SK-N-SH treated with all-trans-retinoic acid at 6 μM for 48 hours (cell line): ENCODE measurements around the gene KHDC3L.

Source experiments
- ARNTL ChIP-seq: fragments of 450-650 bp; formaldehyde crosslinking; IDR thresholded peaks from 2 replicates; pipeline ENCODE4 v1.5.0; 2020; ENCODE audit warnings: low read depth, mild to moderate bottlenecking, moderate library complexity, borderline replicate concordance
- ESRRG ChIP-seq: fragments of 250-450 bp; sonication (Bioruptor Pico); IDR thresholded peaks from 2 replicates; pipeline ENCODE4 v1.6.1; 2021; ENCODE audit warnings: mild to moderate bottlenecking
- GLIS3 ChIP-seq: fragments of 250-450 bp; sonication (Bioruptor Pico); IDR thresholded peaks from 2 replicates; pipeline ENCODE4 v1.5.0; 2020; ENCODE audit warnings: mild to moderate bottlenecking, moderate library complexity
- OSR1 ChIP-seq: fragments of 250-450 bp; sonication (Bioruptor Pico); IDR thresholded peaks from 2 replicates; pipeline ENCODE4 v1.8.0; 2022; ENCODE audit warnings: moderate library complexity, mild to moderate bottlenecking, inconsistent platforms
- PATZ1 ChIP-seq: fragments of 250-450 bp; sonication (Bioruptor Pico); IDR thresholded peaks from 2 replicates; pipeline ENCODE4 v1.8.0; 2020; ENCODE audit warnings: mild to moderate bottlenecking, moderate library complexity, borderline replicate concordance
- PPARA ChIP-seq: fragments of 250-450 bp; sonication (Bioruptor Pico); IDR thresholded peaks from 2 replicates; pipeline ENCODE4 v1.5.0; 2020; ENCODE audit warnings: mild to moderate bottlenecking, borderline replicate concordance
- TOX ChIP-seq: fragments of 250-450 bp; sonication (Bioruptor Pico); IDR thresholded peaks from 2 replicates; pipeline ENCODE4 v1.8.0; 2021; ENCODE audit warnings: mild to moderate bottlenecking, moderate library complexity, borderline replicate concordance
- ZC3H10 ChIP-seq: fragments of 250-450 bp; sonication (Bioruptor Pico); IDR thresholded peaks from 2 replicates; pipeline ENCODE4 v1.5.1; 2021; ENCODE audit warnings: mild to moderate bottlenecking, moderate library complexity
- ZFP3 ChIP-seq: fragments of 250-450 bp; sonication (Bioruptor Pico); IDR thresholded peaks from 2 replicates; pipeline ENCODE4 v1.5.0; 2020; ENCODE audit warnings: mild to moderate bottlenecking, moderate library complexity
- ZFP30 ChIP-seq: fragments of 450-650 bp; formaldehyde crosslinking; IDR thresholded peaks from 2 replicates; pipeline ENCODE4 v1.5.0; 2022; ENCODE audit warnings: mild to moderate bottlenecking, moderate library complexity
- ZNF70 ChIP-seq: fragments of 450-650 bp; formaldehyde crosslinking; IDR thresholded peaks from 2 replicates; pipeline ENCODE4 v1.5.0; 2020; ENCODE audit warnings: mild to moderate bottlenecking, moderate library complexity
- ZNF8 ChIP-seq: fragments of 450-650 bp; formaldehyde crosslinking; IDR thresholded peaks from 2 replicates; pipeline ENCODE4 v1.5.0; 2020; ENCODE audit warnings: mild to moderate bottlenecking, moderate library complexity
- TF ChIP-seq, protein P1 (sequence below): fragments of 250-450 bp; sonication (Bioruptor Pico); IDR thresholded peaks from 2 replicates; pipeline ENCODE4 v1.5.1; 2020; ENCODE audit warnings: low read depth, mild to moderate bottlenecking, moderate library complexity
- TF ChIP-seq, protein P2 (sequence below): fragments of 250-450 bp; sonication (Bioruptor Pico); IDR thresholded peaks from 2 replicates; pipeline ENCODE4 v1.8.0; 2021; ENCODE audit warnings: low read depth, mild to moderate bottlenecking, moderate library complexity, borderline replicate concordance

GRCh38 chr6:73362358-73362757 lies at the start of gene KHDC3L:
- no peak for TF ChIP-seq ARNTL (CRISPR knock-in tag)
- TF ChIP-seq OSR1 (CRISPR knock-in tag) = no peak
- no peak for TF ChIP-seq PATZ1
- TF ChIP-seq ZFP30 (CRISPR knock-in tag) = no peak
- no peak for TF ChIP-seq ZNF8 (CRISPR knock-in tag)
- TF ChIP-seq, protein P1, sequence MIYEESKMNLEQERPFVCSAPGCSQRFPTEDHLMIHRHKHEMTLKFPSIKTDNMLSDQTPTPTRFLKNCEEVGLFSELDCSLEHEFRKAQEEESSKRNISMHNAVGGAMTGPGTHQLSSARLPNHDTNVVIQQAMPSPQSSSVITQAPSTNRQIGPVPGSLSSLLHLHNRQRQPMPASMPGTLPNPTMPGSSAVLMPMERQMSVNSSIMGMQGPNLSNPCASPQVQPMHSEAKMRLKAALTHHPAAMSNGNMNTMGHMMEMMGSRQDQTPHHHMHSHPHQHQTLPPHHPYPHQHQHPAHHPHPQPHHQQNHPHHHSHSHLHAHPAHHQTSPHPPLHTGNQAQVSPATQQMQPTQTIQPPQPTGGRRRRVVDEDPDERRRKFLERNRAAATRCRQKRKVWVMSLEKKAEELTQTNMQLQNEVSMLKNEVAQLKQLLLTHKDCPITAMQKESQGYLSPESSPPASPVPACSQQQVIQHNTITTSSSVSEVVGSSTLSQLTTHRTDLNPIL (CRISPR knock-in tag) = no peak
- TF ChIP-seq ESRRG (CRISPR knock-in tag) = no peak
- TF ChIP-seq, protein P2, sequence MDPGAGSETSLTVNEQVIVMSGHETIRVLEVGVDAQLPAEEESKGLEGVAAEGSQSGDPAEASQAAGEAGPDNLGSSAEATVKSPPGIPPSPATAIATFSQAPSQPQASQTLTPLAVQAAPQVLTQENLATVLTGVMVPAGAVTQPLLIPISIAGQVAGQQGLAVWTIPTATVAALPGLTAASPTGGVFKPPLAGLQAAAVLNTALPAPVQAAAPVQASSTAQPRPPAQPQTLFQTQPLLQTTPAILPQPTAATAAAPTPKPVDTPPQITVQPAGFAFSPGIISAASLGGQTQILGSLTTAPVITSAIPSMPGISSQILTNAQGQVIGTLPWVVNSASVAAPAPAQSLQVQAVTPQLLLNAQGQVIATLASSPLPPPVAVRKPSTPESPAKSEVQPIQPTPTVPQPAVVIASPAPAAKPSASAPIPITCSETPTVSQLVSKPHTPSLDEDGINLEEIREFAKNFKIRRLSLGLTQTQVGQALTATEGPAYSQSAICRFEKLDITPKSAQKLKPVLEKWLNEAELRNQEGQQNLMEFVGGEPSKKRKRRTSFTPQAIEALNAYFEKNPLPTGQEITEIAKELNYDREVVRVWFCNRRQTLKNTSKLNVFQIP (CRISPR knock-in tag) = no peak
- TF ChIP-seq PPARA (CRISPR knock-in tag) = no peak
- no peak for TF ChIP-seq TOX
- TF ChIP-seq ZFP3 (CRISPR knock-in tag) = no peak
- no peak for TF ChIP-seq GLIS3 (CRISPR knock-in tag)
- TF ChIP-seq ZNF70 (CRISPR knock-in tag) = no peak
- TF ChIP-seq ZC3H10 (CRISPR knock-in tag) = no peak
